Measurements from ENCODE around the gene PCMT1. TPM values are rescaled to one million over a fixed set of nuclear protein-coding genes. Genes with fewer than 3 reads are reported as not detected.
A peak's percentile ranks its signal among the peaks of the same experiment; 100 is the strongest.
"Not testable (repeated sequence)": the region's sequence is repeated elsewhere in the genome, so short reads cannot be mapped to it uniquely, and the experiment has no call there.

PCMT1 gene
- total and polyA plus RNA-seq, 9 of the 15 experiments (the other 6 are each of a cell fraction or from before 2014, with no cell fraction given): 217 to 541 (median 327) TPM

DNA sequence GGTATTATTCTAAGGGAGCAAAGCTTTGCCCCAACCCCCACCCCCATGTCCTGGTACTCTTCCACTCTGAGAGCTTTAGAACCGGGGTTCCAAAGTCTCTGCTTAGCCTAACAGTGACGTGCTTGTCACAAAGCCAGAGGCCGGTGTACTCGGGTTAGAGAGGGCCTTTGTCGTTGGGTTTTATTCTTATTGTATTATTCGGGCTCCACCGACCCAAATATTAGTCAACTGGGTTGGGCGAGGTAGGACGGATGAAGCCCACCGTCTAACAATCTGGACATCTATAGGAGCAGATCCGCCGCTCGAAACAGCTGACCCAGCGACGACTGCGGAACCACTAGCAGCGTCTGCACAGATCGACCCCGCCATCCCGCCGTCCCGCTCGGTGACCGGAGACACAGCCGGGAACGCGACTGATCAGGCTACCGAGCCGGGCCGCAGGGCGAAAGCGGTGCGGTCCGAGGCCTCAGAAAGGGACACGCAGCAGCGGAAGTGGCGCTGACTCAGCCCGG is 403 bp upstream of the PCMT1 start:
- CTCF ChIA-PET (ENCODE audit: low intra/inter-chr PET ratio); H3K27me3 ChIP-seq (ENCODE audit: control insufficient read depth in 2 of 2, insufficient read depth in 2 of 2, low read length in 2 of 2); H4K20me1 ChIP-seq (replicated peaks; ENCODE audit: control insufficient read depth, insufficient read depth, low read length); DNase-seq (ENCODE audit: extremely low read depth in 1 of 4, low spot score in 3 of 4); intact Hi-C loops (cut with micrococcal nuclease); in situ Hi-C loops (cut with MboI); H3K9me3 ChIP-seq (replicated peaks; ENCODE audit: control insufficient read depth, insufficient read depth, low read depth, low read length); H3K9me1 ChIP-seq (ENCODE audit: control insufficient read depth, insufficient read depth, low read length): not testable (repeated sequence)
- TSS peak; percentile 27 for BruUV-seq (replicated peaks)
- POLR2A ChIA-PET: interaction anchor here (0.6 to 2.8 kb wide), 12 partner anchors 14 to 98 kb away, joined by 3 to 13 read pairs (median 4); partner anchors contain the start of gene LATS1
- WGBS (ENCODE audit: insufficient coverage, low coverage, missing lambda C conversion rate): 0% methylated on average over 18 of the region's 38 CpGs
- H3K4me2 ChIP-seq (ENCODE audit: insufficient read depth, low read length): peak overlapping the region; percentile 94
- peak overlapping the region; percentile 97 for H3K4me3 ChIP-seq
- peaks cover 74% of the 10 kb centered on the region for H3K79me2 ChIP-seq (ENCODE audit: control insufficient read depth, insufficient read depth, low read length)
- peak overlapping the region; percentile 81 for H2AFZ ChIP-seq (ENCODE audit: low read depth, low read length)
- ATAC-seq: peak; percentile 5
- H3K4me1 ChIP-seq (replicated peaks in 1 of 2; ENCODE audit: control insufficient read depth in 2 of 2, insufficient read depth in 2 of 2, low read length in 2 of 2): peaks cover 26 to 30% of the 10 kb centered on the region in 2 experiments
- H3K9ac ChIP-seq (ENCODE audit: insufficient read depth in 1 of 2, low read depth in 2 of 2, low read length in 2 of 2): peak overlapping the region; percentile 85 to 96
- peaks cover 29% of the 10 kb centered on the region; the same call in 2 of the 3 replicates for H3K36me3 ChIP-seq (ENCODE audit: control insufficient read depth, insufficient read depth, low read length)
- FAIRE-seq: peak; percentile 63
- H3K27ac ChIP-seq (ENCODE audit: extremely low read depth, low read depth, low read length): peak overlapping the region; percentile 96
- TF ChIP-seq NFIC (IDR thresholded peaks at IDR 0.05) (peak; percentile 62), JUNB (CRISPR knock-in tag; conservative IDR thresholded peaks at IDR 0.05) (0 out of 2 replicates have a peak, but pooled peaks have one; percentile 15), ARID1B (IDR thresholded peaks at IDR 0.05) (peak; percentile 36), ZSCAN32 (CRISPR knock-in tag; IDR thresholded peaks at IDR 0.05) (0 out of 2 replicates have a peak, but pooled peaks have one; percentile 50), CBX5 (IDR thresholded peaks at IDR 0.05; ENCODE audit: borderline replicate concordance, low read depth) (0 out of 2 replicates have a peak, but pooled peaks have one; percentile 54), JUND (IDR thresholded peaks at IDR 0.05; ENCODE audit: borderline replicate concordance, low read depth, low read length) (peak; percentile 88; the same call in 1 of the 2 replicates), JUND (tag; IDR thresholded peaks at IDR 0.05; ENCODE audit: borderline replicate concordance, low read depth, low read length) (peak; percentile 78; the same call in 1 of the 3 replicates), KDM5B (IDR thresholded peaks at IDR 0.05; ENCODE audit: insufficient replicate concordance, low read depth, low read length) (peak; percentile 60), DPF2 (IDR thresholded peaks at IDR 0.05) (0 out of 2 replicates have a peak, but pooled peaks have one; percentile 7), MAZ (CRISPR knock-in tag; conservative IDR thresholded peaks at IDR 0.05 in 1 of 2, IDR thresholded peaks at IDR 0.05 in 1 of 2) (peak in 1 of 2 experiments; percentile 76; a peak in 1 of 4 replicates), KLF6 (CRISPR knock-in tag; IDR thresholded peaks at IDR 0.05; ENCODE audit: borderline replicate concordance) (0 out of 2 replicates have a peak, but pooled peaks have one; percentile 85), C11orf30 (IDR thresholded peaks at IDR 0.05; ENCODE audit: low read depth) (peak; percentile 79), L3MBTL2 (IDR thresholded peaks at IDR 0.05) (0 out of 2 replicates have a peak, but pooled peaks have one; percentile 2), SPI1 (IDR thresholded peaks at IDR 0.05; ENCODE audit: borderline replicate concordance, low read depth, low read length) (peak; percentile 79; the same call in 1 of the 2 replicates), ZNF316 (IDR thresholded peaks at IDR 0.05) (peak; percentile 72), NCOR1 (IDR thresholded peaks at IDR 0.05) (0 out of 2 replicates have a peak, but pooled peaks have one; percentile 37)
- TF ChIP-seq, protein P1, sequence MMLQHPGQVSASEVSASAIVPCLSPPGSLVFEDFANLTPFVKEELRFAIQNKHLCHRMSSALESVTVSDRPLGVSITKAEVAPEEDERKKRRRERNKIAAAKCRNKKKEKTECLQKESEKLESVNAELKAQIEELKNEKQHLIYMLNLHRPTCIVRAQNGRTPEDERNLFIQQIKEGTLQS (IDR thresholded peaks at IDR 0.05): peak; percentile 79; the same call in 1 of the 2 replicates
- TF ChIP-seq, protein P1 (CRISPR knock-in tag; conservative IDR thresholded peaks at IDR 0.05): not testable (repeated sequence)
- TF ChIP-seq, protein P2, sequence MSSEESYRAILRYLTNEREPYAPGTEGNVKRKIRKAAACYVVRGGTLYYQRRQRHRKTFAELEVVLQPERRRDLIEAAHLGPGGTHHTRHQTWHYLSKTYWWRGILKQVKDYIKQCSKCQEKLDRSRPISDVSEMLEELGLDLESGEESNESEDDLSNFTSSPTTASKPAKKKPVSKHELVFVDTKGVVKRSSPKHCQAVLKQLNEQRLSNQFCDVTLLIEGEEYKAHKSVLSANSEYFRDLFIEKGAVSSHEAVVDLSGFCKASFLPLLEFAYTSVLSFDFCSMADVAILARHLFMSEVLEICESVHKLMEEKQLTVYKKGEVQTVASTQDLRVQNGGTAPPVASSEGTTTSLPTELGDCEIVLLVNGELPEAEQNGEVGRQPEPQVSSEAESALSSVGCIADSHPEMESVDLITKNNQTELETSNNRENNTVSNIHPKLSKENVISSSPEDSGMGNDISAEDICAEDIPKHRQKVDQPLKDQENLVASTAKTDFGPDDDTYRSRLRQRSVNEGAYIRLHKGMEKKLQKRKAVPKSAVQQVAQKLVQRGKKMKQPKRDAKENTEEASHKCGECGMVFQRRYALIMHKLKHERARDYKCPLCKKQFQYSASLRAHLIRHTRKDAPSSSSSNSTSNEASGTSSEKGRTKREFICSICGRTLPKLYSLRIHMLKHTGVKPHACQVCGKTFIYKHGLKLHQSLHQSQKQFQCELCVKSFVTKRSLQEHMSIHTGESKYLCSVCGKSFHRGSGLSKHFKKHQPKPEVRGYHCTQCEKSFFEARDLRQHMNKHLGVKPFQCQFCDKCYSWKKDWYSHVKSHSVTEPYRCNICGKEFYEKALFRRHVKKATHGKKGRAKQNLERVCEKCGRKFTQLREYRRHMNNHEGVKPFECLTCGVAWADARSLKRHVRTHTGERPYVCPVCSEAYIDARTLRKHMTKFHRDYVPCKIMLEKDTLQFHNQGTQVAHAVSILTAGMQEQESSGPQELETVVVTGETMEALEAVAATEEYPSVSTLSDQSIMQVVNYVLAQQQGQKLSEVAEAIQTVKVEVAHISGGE (CRISPR knock-in tag; IDR thresholded peaks at IDR 0.05): peak in 1 of 3 experiments; percentile 67; a peak in 1 of 6 replicates
